Tibial nerve (tissue), 4 donors: ENCODE results near the gene MACO1.

Experiments used
- EP300 ChIP-seq, 2 donors: sonication (generic); formaldehyde crosslinking; IDR thresholded peaks; one replicate each; pipeline ENCODE4 v1.6.1; 2017; ENCODE audit warnings: antibody characterized with exemption in 2 of 2, mild to moderate bottlenecking in 1 of 2
- POLR2A ChIP-seq, 2 donors: fragments of 450-650 bp; IDR thresholded peaks; one replicate each; pipeline ENCODE4 v1.6.1; 2017; ENCODE audit warnings: antibody characterized with exemption in 2 of 2, mild to moderate bottlenecking in 2 of 2, moderate library complexity in 2 of 2
- TF ChIP-seq, protein P1 (sequence below), 5 experiments: fragments of 200-600 bp in 3 of 5; fragments of 450-650 bp in 2 of 5; sonication (generic) in 3 of 5; IDR thresholded peaks; one replicate each; pipeline ENCODE4 v1.5.1; 2016 to 2019; ENCODE audit warnings: antibody characterized with exemption in 5 of 5, mild to moderate bottlenecking in 3 of 5, moderate library complexity in 2 of 5

DNA sequence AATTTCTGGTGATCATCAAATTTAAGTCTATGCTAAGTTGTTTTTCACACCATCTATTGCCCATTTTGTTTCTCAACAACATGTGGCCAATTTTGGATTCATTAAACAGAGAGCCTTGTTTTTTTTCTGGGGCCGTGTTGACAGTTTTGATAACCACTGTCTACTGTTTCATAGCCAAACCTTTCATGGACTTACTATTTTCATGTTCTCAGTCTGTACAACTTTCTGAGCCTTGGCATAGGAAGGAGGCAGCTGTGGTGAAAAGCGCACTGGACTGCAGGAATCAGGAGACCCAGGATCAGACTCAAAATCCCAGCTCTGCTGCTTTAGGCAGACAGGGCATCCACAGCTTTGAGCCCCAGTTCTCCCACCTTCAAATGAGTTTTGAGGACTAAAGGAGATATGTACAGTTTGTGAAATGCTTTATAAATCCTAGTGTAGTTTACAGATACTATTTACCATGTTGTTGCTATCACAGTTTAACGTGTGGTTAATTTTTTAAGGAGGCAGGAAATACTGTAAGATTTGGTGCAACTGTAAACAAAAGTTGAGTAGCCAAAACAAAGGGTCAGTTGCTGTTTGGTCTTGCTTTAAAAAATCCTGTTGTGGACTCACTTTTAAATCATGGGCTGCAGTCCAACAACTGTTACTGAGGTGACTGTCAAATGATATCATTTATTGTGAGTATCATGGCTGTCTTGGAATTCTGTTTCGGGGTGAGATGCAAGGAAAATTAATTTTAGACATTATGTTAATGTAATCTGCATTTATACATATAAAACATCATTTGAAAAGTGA lies 2.9 kb downstream of the MACO1 start:
- TF ChIP-seq, protein P1, sequence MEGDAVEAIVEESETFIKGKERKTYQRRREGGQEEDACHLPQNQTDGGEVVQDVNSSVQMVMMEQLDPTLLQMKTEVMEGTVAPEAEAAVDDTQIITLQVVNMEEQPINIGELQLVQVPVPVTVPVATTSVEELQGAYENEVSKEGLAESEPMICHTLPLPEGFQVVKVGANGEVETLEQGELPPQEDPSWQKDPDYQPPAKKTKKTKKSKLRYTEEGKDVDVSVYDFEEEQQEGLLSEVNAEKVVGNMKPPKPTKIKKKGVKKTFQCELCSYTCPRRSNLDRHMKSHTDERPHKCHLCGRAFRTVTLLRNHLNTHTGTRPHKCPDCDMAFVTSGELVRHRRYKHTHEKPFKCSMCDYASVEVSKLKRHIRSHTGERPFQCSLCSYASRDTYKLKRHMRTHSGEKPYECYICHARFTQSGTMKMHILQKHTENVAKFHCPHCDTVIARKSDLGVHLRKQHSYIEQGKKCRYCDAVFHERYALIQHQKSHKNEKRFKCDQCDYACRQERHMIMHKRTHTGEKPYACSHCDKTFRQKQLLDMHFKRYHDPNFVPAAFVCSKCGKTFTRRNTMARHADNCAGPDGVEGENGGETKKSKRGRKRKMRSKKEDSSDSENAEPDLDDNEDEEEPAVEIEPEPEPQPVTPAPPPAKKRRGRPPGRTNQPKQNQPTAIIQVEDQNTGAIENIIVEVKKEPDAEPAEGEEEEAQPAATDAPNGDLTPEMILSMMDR (IDR thresholded peaks at IDR 0.05) = no peak
- TF ChIP-seq POLR2A (IDR thresholded peaks at IDR 0.05) (no peak), EP300 (IDR thresholded peaks at IDR 0.05) (no peak)
